Activated T-helper 9 cell treated with anti-CD3 and anti-CD28 coated beads, Interleukin-2, amount 50 U/mL, for 16 hours (primary cell): ENCODE data around the gene FARP1.

Source experiments
- DNase-seq: peaks from one replicate; pipeline ENCODE4 v3.0.0-alpha.2; 2020; ENCODE audit warnings: low read depth

The FARP1 gene

DNA sequence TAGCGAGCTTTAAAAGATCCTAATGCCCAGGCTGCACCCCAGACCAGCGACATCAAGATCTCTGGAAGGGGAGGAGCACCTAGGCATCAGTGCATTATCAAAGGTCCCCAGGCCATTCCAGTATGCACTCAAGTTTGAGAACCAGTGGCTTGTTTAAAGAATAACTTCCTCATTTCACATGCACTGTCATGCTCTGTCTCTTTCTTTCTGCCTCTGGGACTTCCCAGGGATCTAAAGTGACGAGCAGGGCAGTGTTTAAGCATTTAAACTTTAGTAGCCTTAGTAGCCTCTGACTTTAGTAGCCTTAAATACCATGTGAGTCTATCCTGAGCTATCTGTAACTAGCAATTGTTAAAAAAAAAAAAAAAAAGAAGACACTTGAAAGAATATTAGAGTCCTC, 8.9 kb upstream of the FARP1 start:
- no peak for DNase-seq

GRCh38 chr13:98134901-98135300, 8.0 kb upstream of the FARP1 start:
- DNase-seq, result no peak

DNA sequence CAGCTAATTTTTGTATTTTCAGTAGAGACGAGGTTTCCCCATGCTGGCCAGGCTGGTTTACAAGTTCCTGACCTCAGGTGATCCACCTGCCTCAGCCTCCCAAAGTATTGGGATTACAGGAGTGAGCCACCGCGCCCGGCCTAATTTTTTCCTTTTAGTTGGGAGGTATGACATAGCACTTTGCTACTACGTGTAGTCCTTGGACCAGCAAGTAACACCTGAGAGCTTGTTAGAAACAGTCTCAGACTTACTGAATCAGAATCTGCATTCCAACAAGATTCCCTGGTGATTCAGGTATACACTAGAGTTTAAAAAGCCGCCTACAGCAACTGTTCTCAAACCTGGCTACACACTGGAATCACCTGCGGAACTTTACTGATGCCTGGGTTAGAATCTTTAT, 1.8 kb upstream of the FARP1 start:
- DNase-seq, result no peak

- DNase-seq, result no peak
Observed at GRCh38 chr13:98141509-98142379, 1.1 kb upstream of the FARP1 start.

GRCh38 chr13:98143157-98143553, 261 bp downstream of the FARP1 start:
- no peak for DNase-seq

GRCh38 chr13:98143601-98144026, 720 bp downstream of the FARP1 start:
- no peak for DNase-seq

- no peak for DNase-seq
Observed at GRCh38 chr13:98144027-98144741, 1.3 kb downstream of the FARP1 start.

GRCh38 chr13:98144801-98145350, 2.0 kb downstream of the FARP1 start:
- DNase-seq, result no peak

- no peak for DNase-seq
Observed at GRCh38 chr13:98147521-98147920, 4.6 kb downstream of the FARP1 start.

DNA sequence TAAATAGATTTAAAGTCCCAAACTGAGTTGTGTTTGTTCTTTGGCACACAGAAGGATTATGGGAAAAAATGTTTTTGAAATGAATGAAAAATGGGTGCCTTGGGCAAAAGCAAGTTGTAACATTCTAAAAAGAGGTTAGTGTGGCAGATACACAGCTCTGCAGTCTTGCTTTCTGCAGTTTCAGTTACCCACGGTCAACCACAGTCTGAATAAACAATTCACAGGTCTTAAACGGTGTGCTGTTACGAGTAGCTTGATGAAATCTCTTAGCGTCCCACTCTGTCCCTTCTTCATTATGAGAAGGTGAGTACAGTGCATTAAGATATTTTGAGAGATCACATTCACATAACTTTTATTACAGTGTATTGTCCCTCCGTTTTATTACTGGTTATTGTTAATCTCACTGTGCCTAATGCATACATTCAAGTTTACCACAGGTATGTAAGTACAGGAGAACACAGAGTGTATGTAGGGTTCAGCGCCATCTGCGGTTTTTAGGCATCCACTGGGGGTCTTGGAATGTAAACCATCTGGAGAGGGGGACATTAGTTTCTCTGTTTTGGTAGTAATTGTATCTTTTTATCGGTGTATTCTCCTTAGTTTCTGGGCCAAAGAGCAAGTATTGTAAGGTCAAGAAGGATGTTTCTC, 8.1 kb downstream of the FARP1 start:
- DNase-seq, result no peak

DNA sequence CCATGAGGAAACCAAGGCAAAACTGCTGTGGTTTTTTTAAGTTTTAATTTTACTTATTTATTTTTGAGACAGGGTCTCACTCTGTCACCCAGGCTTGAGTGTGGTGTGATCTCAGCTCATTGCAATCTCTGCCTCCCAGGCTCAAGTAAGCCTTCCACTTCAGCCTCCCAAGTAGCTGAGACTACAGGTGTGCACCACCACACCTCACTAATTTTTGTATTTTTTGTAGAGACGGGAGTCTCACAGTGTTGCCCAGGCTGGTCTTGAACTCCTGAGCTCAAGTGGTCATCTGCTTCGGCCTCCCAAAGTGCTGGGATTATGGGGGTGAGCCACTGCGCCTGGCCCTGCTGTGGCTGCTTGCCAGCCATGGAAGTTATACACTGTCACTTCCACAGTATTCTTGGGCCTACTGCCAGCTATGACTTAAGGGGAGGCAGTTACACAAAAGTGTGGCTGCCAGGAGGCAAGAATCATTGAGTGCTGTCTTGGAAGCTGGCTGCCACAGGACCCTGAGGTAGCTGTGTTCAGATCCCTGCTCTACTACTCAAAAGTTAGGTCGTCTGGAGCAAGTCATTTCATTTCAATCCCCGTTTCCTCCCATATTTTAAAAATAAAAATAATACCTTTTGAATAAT, 12.7 kb downstream of the FARP1 start:
- DNase-seq, result no peak

GRCh38 chr13:98156259-98156658, 13.4 kb downstream of the FARP1 start:
- DNase-seq, result no peak

GRCh38 chr13:98157188-98157587, 14.3 kb downstream of the FARP1 start:
- DNase-seq, result no peak

DNA sequence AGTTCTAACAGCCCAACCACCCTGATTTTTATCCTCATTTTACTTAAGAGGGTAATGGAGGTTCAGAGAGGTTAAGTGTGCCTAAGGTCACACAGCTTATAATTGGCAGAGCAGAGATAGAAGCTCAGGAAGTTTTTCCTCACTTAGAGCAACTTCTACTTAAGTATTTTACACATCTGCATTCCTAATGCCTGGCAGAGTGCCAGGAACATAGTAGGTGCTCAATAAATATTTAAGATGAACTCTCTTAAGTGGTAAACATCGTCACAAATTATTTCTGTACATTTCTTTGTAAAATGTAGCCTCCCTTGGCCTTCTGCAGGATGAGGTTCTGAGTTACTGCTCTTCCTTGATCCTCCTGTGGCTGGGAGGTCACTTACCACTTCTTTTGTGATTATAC, 14.7 kb downstream of the FARP1 start:
- no peak for DNase-seq

DNA sequence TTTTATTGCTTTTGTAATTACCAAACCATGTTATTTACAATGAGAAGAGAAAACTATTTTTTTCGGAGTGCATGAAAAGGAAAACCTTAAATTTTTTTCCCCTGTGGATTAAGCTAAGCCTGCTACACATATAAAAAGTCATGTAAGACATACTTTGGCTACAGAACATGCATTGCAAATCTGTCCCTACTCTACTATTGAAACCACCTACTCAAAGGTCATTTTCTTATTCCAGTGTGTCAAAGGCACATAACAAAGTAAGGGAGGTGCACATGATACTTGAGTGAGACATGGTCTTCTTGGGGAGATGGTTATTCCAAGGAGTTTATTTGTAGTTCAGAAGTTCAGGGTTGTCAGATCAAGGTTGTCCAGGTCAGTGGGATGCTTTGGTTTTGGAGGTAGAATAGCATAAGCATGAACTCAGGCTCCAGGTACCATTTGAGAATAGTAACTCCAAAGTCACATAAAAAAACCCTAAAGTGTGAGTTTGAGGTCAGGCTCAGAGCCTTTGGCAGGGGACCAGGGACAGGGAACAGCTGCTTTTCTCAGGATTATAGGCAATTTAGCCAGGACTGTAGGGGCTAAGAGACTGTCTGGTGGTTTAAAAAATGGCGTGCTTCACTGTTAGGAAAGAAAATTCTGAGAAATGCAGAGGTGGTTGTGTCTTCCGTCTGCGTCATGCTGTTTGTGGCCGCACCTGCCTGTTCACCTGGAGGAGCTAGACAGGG, 15.4 kb downstream of the FARP1 start:
- DNase-seq, result no peak

DNA sequence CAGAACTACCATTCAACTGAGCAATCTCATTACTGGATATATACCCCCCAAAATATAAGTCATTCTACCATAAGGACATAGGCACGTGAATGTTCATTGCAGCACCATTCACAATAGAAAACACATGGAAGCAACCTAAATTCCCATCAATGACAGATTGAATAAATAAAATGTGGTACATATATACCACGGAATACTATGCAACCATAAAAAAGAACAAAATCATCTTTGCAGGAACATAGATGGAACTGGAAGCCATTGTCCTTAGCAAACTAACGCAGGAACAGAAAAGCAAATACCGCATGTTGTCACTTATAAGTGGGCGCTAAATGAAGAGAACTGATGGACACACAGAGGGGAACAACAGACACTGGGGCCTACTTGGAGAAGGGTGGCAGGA, 20.0 kb downstream of the FARP1 start:
- no peak for DNase-seq

DNA sequence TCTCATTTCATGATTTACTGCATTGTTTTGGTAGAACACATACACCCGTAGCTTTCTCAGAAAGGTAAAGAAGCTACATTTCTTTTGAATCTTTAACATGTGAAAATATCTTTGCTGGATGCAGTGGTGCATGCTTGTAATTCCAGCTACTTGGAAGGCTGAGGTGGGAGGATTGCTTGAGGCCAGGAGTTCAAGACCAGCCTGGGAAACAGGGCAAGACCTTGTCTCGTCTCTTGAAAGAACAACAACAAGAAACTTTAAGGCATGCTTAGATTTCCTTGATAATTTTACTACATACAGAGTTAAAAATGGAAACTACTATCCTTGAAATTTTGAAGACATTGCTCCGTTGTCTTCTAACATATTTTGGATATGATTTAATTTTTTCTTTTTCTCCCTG, 26.4 kb downstream of the FARP1 start:
- DNase-seq, result no peak

- no peak for DNase-seq
Observed at GRCh38 chr13:98171900-98172589, 29.2 kb downstream of the FARP1 start.

GRCh38 chr13:98172590-98173422, 29.9 kb downstream of the FARP1 start:
- DNase-seq, result no peak
